HG03565 (cell line): ENCODE results near the gene PLEKHG4.

Experiments
- ATAC-seq: cut with Tn5 transposase; IDR thresholded peaks from one replicate; pipeline ENCODE4 v1.9.1; 2021; ENCODE audit warnings: mild to moderate bottlenecking, moderate library complexity; ENCODE audit not compliant: unreplicated experiment

Gene PLEKHG4

DNA sequence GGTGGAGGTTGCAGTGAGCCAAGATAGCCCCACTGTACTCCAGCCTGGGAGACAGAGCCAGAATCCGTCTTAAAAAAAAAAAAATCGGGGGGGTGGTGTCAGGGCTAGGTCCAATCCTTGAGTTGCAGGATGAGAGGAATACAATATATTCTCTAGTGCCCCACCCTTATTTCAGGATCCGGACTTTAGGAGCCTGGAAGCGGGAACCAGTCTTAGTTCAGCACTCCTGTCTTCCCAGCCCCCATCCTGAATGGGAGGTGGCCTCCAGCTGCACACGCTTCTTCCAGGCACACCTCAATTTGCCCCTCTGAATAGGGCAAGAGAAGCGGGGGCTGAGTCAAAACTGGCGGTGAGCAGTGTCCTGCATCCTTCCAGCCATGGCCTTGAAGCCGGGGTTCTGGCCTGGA, 33.7 kb upstream of the PLEKHG4 start:
- ATAC-seq, result no peak

DNA sequence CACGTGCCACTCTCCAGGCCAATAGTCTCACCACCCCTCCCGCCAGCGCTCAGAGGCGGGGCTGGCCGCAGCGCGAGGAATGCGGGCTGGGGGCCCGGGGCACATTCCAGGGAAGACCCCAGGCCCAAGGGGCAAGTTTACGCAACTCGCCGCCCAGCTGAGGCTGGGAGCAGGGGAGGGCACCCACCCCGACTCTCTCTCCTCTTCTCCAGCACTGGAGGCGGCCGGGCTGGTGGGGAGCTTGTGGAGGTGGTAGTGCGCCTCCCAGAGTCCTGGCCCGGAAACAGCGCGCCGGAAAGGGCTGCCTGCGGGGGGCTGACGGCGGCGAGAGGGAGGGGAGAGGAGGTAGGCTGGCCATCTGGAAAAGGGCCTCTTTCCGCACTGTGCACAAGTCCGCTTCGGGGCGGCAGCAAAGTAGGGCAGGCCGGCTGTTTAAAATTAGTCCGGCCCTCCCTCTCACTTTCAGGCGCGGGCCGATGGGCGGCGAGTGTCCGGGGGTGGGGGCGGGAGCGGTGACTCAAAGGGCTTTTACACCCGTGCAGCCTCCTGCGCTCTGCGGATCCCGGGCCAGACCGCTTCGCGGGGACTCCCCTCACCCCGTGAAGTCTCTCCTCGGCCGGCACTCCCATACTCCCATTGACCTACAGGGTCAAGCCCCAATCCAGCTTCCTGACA, 33.1 kb upstream of the PLEKHG4 start:
- no peak for ATAC-seq

DNA sequence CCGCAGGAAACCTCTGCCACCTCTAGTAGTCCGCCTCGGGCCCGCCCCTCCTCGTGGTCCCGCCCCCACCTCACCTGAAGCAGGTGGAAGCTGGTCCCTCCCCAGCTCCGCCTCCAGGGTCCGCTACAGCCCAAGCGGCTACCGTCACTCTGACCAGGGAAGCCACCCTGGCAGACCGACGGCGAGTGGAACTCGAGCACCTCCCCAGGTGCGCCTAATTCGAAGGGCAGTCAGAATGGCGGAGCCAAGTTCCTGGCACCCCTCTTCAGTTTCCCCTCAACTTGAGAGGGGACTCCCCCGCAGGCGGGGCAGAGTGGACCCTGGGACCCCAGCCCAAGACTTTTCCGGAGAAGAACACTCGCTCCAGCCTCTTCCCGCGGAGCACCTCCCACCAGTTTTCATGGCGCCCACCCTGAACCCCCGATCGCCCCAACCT, 32.6 kb upstream of the PLEKHG4 start:
- ATAC-seq, result no peak

DNA sequence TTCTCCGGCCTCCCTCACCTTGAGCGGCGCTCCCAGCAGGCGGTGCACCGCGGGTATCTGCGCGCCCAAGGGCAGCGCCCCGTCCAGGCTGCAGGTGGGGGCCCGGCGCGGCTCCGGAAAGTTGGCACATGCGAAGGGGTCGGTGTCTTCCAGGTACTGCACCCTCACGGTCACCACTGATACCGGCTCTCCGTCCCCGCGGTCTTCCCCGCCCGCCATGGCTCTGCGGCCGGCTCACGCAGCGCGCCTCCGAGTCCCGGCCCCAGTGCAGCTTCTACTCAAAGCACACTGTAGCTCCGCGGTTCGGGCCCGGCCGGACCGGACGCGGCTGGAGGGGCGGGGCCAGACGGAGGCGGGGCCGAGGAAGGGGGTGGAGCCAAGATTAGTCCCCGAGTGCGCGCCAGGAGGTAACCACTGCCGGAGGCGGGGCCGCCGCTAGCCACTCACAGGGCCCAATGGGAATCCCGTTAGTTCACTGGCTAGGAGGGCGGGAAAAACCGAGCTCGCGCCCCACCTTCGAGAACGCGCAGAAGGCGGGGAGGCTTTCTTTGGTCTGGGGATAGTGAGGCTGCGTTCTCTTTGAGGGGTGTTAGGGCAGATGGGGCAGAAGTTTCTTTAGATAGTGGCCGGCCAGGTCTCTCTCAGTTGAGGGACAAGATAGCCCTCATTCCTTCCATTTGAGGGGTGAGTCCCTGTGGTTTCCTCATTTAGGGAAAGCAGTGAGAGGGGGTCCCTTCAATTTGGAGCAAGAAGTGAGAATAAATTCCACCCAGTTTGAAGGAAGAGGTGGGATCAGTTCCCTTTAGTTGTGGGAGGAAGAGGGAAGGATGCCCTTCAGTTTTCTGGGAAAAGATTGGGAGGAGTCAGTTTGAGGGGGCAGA, 31.9 kb upstream of the PLEKHG4 start, which contains the start of gene FHOD1:
Gene FHOD1 (minus strand): TSS at position 290 of the 881 bp plus-strand sequence. CDS start 71 bp downstream, at position 219.
- peak; percentile 38 for ATAC-seq

DNA sequence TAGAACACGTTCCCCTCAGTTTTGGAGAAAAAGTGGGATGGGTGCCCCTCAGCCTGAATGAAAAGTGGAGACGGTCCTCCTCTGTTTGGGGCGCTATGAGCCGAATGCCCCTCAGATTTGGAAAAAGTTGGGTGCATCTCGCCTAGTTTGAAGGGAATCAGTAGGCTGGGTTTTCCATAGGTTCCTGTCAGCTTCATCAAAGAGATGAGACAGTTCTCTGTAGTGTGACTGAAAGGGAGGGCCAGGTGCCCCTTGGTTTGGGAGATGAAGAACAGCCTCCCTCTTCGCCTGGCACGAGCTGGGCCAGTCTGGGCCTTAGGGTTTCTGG, 31.3 kb upstream of the PLEKHG4 start:
- ATAC-seq, result no peak

DNA sequence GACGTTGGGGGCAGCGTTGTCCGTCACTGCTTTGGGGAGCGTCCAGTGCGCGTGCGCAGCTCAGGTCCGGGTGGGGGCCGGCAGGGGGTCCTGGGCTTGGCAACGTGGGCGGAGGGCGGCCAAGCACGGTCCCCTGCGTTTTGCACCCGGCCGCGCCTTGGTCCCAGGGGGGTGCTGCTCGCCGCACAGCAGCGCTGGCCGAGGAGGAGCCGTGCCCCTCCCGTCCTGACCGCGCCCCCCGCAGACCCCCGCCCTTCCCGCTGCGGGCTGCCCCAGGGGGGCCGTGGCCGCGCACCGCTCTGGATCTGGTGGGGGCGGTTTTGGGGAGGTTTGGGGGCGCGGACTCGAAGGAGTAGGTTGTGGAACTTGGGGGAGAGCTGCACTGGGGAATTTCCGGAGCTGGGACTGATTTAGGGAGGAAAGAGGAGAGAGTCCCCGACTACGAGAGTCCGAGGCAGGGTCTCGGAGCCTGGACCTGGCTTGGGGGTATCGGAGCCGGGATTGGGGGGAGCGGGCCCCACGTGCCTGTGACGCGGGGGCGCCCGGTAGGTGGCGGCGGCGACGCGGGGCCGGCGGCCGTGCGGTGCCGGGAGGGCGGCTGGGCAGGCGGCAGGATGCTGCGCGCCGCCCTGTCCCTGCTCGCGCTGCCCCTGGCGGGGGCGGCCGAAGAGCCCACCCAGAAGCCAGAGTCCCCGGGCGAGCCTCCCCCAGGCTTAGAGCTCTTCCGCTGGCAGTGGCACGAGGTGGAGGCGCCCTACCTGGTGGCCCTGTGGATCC, 30.7 kb upstream of the PLEKHG4 start, which contains the start of gene SLC9A5:
Gene SLC9A5 (plus strand): TSS at position 579 of the 777 bp plus-strand sequence. CDS start 36 bp downstream, at position 615.
- ATAC-seq, result no peak

DNA sequence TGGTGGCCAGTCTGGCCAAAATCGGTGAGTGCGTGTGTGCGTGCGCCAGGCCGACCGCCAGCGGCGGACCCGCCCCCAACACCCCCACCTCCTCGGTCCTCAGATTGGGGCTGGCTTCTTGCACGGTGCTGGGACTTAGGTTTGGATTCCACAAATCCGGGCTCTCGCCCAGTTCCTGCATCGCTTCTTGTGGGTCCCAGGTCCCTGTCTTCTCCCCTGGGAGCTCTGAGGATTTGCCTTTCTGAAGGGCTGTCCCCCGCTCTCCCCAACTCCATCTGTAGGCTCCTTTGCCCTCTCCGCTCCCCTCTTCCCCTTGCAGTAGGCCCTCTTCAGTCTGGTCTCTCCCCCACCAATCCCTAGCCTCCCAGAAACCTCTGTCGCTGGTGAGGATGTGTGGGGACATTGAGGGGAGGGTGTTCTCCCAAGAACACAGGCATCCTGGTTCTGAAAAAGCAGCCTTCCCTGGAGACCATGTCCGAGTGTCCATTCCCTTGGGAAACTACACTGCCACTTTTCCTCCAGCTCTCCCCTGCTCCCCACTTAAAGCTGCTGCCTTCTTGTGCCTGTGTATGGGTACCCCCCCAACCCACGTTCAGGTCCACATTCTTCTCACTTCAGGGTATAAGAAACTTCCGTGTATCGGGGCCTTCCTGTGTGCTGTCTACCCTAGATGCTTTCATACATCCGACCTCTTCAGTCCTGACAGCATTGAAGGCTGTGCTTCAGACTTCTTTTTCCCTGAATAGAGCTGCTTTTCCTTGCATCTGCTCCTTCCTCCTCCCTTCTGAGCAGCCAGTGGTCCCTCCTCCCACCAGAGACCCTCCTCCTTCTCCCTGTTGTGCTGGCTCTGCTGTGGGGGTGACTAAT, 29.9 kb upstream of the PLEKHG4 start:
- no peak for ATAC-seq

DNA sequence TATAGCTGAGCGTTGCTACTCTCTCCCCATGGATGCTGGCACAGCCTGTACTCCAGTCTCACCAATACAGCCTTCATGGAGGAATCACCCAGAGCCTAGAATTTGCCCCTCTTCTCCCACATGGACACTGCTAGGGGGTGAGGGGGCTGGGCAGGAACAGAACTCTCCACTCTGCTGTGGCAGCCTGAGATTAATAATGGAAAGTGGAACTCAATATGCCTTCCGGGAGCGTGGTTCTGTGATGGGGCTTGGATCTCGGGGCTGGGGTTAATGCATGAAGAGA, 29.3 kb upstream of the PLEKHG4 start:
- no peak for ATAC-seq

DNA sequence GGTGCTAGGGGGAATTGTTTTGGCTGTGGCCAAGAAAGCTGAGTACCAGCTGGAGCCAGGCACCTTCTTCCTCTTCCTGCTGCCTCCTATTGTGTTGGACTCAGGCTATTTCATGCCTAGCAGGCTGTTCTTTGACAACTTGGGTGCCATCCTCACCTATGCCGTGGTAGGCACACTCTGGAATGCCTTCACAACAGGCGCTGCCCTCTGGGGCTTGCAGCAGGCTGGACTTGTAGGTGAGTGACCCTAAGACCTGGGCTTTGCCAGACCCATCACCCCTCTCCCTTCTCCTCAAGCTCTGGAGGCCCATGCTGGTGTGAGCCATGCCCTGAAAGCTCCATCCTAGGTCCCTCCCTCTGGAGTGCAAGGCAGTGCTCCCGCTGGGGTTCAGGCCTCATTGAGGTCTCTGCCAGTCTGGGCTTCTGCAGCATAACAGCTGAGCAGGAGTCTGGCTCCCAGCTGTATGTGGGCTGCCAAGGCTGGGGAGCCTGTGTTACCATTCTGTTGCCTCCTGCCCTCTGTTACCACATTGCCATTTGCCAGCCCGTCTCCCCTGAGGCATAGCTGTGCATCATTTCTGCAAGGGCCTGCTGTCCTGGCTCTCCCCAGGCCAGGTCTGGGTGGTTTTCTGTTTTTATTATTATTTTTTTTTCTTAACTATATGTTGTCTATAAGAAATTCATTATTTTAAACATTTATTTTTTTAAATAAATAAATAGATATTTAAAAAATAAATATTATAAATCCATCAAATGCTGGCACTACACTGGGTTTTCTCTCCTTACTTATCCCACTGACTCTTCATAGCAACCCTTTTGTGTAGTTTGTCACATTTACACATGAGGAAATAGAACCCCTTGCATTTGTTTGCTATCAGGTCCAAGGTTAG, 26.5 kb upstream of the PLEKHG4 start:
- ATAC-seq, result no peak

DNA sequence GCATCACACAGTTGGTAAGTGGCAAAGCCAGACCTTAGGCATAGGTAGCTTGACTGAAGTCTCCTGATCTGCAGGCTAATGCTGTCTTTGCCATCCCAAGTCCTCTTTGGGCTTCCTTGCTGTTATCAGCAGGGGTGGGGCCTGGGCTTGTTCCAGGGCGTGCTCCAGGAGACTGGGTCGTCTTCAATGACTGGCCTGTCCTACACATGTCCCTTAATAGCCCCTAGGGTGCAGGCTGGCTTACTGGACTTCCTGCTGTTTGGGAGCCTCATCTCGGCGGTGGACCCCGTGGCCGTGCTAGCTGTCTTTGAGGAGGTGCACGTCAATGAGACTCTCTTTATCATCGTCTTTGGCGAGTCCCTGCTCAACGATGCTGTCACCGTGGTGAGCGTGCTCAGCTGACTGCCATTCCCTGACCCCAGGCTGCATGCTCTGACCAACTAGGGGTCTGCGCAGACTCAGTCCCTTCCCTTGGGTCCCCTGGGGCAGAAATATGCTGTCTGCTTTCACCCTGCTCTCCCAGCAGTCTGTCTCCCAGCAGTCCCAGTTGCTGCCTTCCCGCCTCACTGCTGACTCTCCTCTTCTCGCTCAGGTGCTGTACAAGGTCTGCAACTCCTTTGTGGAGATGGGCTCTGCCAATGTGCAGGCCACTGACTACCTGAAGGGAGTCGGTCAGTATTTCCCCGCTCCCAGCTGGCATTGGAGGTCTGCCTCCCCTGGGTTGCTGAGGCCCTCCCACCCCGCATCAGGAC, 24.4 kb upstream of the PLEKHG4 start:
- ATAC-seq, result no peak

DNA sequence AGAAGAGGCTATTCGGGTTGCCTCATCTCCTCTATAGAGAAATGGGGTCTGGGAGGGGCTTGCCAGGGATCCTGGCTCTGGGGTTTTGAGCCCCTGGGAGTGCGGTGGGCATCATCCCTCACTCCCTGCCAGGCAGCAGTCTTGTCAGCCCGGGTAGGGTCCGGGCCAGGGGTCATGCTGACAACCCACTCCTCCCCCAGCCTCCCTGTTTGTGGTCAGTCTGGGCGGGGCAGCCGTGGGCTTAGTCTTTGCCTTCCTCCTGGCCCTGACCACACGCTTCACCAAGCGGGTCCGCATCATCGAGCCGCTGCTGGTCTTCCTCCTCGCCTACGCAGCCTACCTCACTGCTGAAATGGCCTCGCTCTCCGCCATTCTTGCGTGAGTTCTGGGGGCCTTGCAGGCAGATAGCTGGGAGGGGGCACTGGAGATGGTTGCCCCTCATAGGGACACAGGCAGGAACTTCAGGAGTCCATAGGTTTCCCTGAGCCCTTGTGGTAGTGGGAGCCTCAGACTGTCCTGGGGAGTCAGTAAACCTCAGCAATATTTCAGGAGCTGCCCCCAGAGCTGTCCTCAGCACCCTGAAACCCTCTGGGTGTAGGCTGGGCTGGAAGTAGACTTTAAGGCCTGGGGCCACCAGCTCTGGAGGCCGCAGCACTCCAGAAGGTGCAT, 23.6 kb upstream of the PLEKHG4 start:
- ATAC-seq, result no peak

DNA sequence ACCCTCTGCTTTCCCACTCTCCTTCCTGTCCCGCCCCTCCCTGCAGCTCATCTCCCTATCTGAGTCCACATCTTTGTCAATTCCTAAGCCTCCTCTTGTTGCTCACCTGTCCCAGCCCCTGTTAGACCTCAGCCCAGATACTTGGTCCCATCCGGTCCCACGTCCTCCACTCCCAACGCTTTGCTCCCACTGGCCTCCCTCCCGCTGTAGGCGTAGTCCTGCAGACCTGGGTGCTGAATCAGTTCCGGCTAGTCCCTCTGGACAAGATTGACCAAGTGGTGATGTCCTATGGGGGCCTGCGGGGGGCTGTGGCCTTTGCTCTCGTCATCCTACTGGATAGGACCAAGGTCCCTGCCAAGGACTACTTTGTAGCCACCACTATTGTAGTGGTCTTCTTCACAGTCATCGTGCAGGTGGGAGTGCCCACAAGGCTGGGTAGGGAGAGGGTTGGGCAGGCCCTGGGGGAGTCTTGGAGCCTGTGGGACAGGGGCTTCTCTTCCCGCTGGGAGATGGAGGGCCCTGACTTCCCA, 22.6 kb upstream of the PLEKHG4 start:
- no peak for ATAC-seq

DNA sequence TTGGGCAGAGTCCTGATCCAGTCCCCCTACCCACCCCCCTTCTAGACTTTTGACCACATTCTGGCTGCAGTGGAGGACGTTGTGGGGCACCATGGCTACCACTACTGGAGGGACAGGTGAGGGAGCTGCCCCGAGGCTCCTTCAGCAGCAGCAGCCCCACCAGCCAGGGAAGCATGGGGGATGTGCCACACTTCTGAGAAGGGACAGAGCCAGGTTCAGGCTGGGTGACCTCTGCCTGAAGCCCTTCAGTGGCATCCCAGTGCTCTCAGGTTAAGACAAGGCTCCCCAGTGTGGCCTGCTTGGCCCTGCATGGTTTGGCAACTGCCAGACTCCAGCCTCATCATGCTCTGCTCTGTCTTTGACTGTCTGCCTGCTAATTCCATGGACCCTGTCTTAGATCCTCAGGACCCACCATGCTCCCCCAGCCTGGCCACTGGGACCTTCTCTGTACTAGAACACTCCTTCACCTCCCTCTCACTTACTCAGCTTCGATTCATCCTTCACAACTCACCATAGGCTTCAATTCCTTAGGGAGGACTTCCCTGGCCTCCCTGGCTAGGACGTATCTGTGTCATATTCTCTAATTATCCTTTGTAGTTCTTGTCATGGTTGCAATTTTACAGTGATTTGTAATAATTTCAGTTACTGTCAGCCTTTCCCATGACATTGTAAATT, 21.7 kb upstream of the PLEKHG4 start:
- no peak for ATAC-seq

DNA sequence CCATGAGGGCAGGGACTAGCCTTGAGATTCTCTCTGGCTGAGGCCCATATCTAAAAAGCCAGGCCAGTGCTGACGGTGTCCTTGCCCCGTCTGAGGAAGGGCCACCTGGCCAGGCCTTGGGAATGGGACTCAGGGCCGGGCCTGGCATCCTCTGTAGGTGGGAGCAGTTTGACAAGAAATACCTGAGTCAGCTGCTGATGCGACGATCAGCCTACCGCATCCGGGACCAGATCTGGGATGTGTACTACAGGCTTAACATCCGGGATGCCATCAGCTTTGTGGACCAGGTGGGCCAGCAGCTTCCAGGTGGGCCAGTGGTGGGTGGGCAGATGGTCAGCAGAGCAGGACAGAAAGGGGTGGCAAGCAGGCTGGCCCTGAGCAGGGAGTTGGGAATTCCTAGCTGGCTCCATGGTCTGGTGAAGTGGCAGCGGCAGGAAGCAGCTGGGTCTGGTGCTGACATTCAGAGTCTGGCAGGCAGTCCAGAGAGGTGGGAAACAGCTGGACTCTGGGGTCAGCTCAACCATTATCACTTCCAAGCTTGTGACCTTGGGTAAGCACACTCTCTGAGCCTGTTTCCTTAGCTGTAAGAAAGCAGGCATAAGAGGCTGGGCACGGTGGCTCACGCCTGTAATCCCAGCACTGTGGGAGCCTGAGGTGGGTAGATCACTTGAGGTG, 21.0 kb upstream of the PLEKHG4 start:
- no peak for ATAC-seq

DNA sequence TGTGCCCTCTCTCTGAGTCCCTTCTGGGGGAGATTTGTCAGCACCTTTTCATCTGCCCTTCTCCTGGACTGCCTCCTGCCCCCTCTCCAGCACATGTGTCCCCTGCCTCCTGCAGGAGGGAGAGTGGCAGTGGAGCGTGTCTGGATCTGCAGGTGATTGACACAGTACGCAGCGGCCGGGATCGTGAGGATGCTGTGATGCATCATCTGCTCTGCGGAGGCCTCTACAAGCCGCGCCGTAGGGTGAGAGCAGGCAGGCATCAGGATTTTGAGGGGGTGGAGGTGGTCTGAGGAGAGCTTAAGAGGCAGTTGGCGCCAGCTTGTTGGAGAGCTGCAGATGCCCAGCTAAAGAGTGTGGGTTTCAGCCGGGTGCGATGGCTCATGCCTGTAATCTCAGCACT, 19.6 kb upstream of the PLEKHG4 start:
- ATAC-seq, result no peak

DNA sequence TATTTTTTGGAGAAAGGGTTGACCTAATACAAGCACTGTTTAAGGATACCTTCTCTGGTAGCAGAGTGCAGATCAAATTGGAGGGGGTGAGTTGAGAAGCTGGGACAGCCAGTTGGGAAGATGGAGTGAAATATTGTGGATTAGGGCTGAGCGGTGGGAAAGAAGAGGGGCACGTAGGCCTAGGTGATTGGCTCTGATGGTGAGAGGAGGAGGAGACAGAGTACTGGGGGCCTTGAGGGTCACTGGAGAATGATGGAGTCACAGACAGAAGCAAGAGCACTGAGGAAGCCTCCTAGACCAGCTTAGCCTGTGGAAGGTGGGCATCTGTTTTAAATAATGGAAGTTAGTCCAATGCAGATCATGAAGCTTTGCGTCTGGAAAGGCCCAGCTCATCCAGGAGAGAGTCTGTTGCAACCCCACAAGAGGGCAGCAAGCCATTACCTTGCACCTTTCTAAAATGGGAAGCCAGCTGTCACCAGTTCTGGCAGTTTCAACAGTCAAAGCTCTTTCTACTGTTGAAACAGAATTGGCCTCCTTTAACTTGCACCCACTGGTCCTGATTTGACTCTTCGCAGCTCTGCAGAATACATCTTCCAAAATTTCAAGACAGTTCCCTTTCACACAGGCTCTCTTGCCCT, 18.8 kb upstream of the PLEKHG4 start:
- no peak for ATAC-seq

DNA sequence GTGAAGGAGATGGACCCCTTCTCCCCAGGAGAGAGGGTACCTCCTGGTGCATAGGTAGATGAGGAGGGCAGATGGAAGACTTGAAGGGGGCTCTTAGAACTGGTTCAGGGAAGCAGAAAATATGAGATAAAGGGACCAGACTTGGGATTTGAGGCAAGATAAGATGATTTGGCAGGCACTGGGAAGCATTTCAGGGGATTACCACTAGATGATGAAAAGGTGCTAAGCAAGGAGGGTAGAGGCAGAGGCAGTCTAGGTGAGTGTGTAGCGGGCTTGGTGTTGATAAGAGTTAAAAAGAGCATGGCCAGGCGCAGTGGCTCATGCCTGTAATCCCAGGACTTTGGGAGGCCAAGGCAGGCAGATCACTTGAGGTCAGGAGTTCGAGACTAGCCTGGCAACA, 16.1 kb upstream of the PLEKHG4 start:
- ATAC-seq, result no peak
